ENCODE results near the gene CTNNBL1. TPM values are rescaled to one million over a fixed set of nuclear protein-coding genes. Genes with fewer than 3 reads are reported as not detected.
A peak's percentile ranks its signal among the peaks of the same experiment; 100 is the strongest.

Gene CTNNBL1
- 10 to 100 TPM; 15.3 to 31.5 (median 27.2) TPM for total RNA-seq

GRCh38 chr20:37693635-37694626 is at the start of gene CTNNBL1:
CTNNBL1 (plus strand) TSS chr20:37694030; CDS start chr20:37694123, 93 bp downstream.
- TF ChIP-seq CTCF (IDR thresholded peaks at IDR 0.05) (peak in 1 of 6 experiments; percentile 26), POLR2A (IDR thresholded peaks at IDR 0.05) (peak in 3 of 4 donors; percentile 42 to 83 (median 80))
- intact Hi-C loops (cut with DNase I) = no loop called here
- Histone ChIP-seq H3K4me3 (peak within 1 kb of the TSS; percentile 48 to 85 (median 73)), H3K27me3 (peaks cover 0 to 26% (median 0%) of the 10 kb centered on the region in 4 donors), H3K27ac (peak within 1 kb of the TSS; percentile 29 to 86 (median 64)), H3K9me3 (no peaks in the 10 kb centered on the region), H3K4me1 (peaks cover 5 to 28% (median 17%) of the 10 kb centered on the region in 3 donors), H3K36me3 (no peaks in the 10 kb centered on the region)
- DNase-seq = peak; percentile 79
- WGBS, 2 donors = 1% methylated on average over 25 to 27 of the region's 54 CpGs

- intact Hi-C loops (cut with DNase I) = no loop called here
- H3K9me3 ChIP-seq = no peaks in the 10 kb centered on the region
- TF ChIP-seq POLR2A (IDR thresholded peaks at IDR 0.05) (no peak), CTCF (IDR thresholded peaks at IDR 0.05) (no peak)
- no peak overlapping the region for H3K27ac ChIP-seq
- peaks cover 0 to 11% (median 0%) of the 10 kb centered on the region in 3 donors for H3K4me1 ChIP-seq
- H3K27me3 ChIP-seq = peaks cover 0 to 70% (median 2%) of the 10 kb centered on the region in 4 donors
- WGBS, 2 donors = 75 to 77% methylated on average over 1 of the region's 1 CpG
- DNase-seq = no peak
- H3K4me3 ChIP-seq = no peak overlapping the region
- H3K36me3 ChIP-seq = no peaks in the 10 kb centered on the region
These were observed 49.2 kb upstream of the CTNNBL1 start for GRCh38 chr20:37644605-37645004.

- no peak for DNase-seq
- intact Hi-C loops (cut with DNase I) = no loop called here
- no peak overlapping the region for H3K4me3 ChIP-seq
- H3K9me3 ChIP-seq = no peaks in the 10 kb centered on the region
- H3K27me3 ChIP-seq = peaks cover 0 to 56% (median 0%) of the 10 kb centered on the region in 4 donors
- TF ChIP-seq POLR2A (IDR thresholded peaks at IDR 0.05) = no peak
- TF ChIP-seq CTCF (IDR thresholded peaks at IDR 0.05) = no peak
- H3K27ac ChIP-seq = no peak overlapping the region
- peaks cover 0 to 11% (median 0%) of the 10 kb centered on the region in 3 donors for H3K4me1 ChIP-seq
- 38 to 80% methylated on average over 1 to 3 of the region's 3 CpGs for WGBS, 2 donors
- no peaks in the 10 kb centered on the region for H3K36me3 ChIP-seq
These were observed 45.9 kb upstream of the CTNNBL1 start for GRCh38 chr20:37647946-37648345.

GRCh38 chr20:37649017-37649416 is 44.8 kb upstream of the CTNNBL1 start:
- no peak overlapping the region for H3K27ac ChIP-seq
- H3K4me3 ChIP-seq = no peak overlapping the region
- peaks cover 0 to 49% (median 0%) of the 10 kb centered on the region in 4 donors for H3K27me3 ChIP-seq
- intact Hi-C loops (cut with DNase I) = no loop called here
- no peaks in the 10 kb centered on the region for H3K36me3 ChIP-seq
- H3K9me3 ChIP-seq = no peaks in the 10 kb centered on the region
- DNase-seq = no peak
- peaks cover 0 to 11% (median 0%) of the 10 kb centered on the region in 3 donors for H3K4me1 ChIP-seq
- TF ChIP-seq CTCF (IDR thresholded peaks at IDR 0.05) (no peak), POLR2A (IDR thresholded peaks at IDR 0.05) (no peak)
- WGBS, 2 donors = 52 to 53% methylated on average over 2 of the region's 2 CpGs
